ENCODE results near the gene RAB11B. TPM values are rescaled to one million over a fixed set of nuclear protein-coding genes. Genes with fewer than 3 reads are reported as not detected.

Gene RAB11B
- total and polyA plus RNA-seq, 2 of the 13 experiments (the other 11 are each of a cell fraction or from before 2014, with no cell fraction given): 6.0 to 28.4 TPM

DNA sequence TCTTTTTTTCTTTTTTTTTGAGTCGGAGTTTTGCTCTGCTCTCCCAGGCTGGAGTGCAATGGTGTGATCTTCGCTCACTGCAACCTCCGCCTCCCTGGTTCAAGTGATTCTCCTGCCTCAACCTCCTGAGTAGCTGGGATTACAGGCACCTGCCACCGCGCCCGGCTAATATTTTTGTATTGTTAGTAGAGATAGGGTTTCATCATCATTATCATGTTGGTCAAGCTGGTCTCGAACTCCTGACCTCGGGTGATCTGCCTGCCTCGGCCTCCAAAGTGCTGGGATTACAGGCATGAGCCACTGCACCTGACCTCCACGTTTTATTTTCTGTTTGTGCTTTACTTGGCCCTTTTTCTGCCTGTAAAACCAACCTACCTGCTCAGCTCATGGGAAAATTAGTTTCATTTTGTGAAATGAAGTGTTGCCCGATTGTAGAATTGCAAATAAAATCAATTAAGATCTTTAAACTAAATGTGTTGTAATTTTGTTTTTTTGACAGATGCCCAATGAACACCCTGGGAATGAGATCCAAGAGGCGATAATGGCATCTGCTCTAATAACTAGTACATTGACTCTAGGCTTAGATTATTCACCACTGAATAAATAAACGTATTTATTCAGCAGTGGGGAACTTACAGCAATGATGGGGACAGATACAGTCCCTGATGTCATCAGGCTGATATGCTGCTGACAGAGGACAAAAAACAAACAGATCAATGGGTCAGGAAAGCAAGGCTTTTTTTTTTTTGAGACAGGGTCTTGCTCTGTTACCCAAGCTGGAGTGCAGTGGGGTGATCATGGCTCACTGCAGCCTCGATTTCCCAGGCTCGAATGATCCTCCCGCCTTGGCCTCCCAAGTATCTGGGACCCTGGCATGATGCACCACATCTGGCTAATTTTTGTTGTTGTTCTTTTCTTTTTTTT is 2.2 kb upstream of the RAB11B start (continued):
- TF ChIP-seq, protein P1, sequence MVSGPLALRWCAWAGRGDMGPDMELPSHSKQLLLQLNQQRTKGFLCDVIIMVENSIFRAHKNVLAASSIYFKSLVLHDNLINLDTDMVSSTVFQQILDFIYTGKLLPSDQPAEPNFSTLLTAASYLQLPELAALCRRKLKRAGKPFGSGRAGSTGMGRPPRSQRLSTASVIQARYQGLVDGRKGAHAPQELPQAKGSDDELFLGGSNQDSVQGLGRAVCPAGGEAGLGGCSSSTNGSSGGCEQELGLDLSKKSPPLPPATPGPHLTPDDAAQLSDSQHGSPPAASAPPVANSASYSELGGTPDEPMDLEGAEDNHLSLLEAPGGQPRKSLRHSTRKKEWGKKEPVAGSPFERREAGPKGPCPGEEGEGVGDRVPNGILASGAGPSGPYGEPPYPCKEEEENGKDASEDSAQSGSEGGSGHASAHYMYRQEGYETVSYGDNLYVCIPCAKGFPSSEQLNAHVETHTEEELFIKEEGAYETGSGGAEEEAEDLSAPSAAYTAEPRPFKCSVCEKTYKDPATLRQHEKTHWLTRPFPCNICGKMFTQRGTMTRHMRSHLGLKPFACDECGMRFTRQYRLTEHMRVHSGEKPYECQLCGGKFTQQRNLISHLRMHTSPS (CRISPR knock-in tag; IDR thresholded peaks at IDR 0.05; ENCODE audit: low read depth): no peak
- TF ChIP-seq PHF20 (CRISPR knock-in tag; IDR thresholded peaks at IDR 0.05) (no peak), ZNF12 (CRISPR knock-in tag; IDR thresholded peaks at IDR 0.05) (peak; percentile 83), ZNF672 (CRISPR knock-in tag; IDR thresholded peaks at IDR 0.05) (no peak), GPN1 (CRISPR knock-in tag; IDR thresholded peaks at IDR 0.05; ENCODE audit: borderline replicate concordance) (no peak), GATAD2A (CRISPR knock-in tag; IDR thresholded peaks at IDR 0.05) (peak; percentile 95), ZNF292 (CRISPR knock-in tag; IDR thresholded peaks at IDR 0.05; ENCODE audit: borderline replicate concordance, low read depth) (no peak; the same call in 1 of the 2 replicates), TCF7L2 (IDR thresholded peaks at IDR 0.05; ENCODE audit: low read depth, low read length) (no peak), ZNF790 (CRISPR knock-in tag; IDR thresholded peaks at IDR 0.05; ENCODE audit: borderline replicate concordance) (no peak), ZBTB38 (CRISPR knock-in tag; IDR thresholded peaks at IDR 0.05) (no peak), ARNTL (CRISPR knock-in tag; IDR thresholded peaks at IDR 0.05) (no peak), SIX4 (CRISPR knock-in tag; IDR thresholded peaks at IDR 0.05) (no peak), SCMH1 (CRISPR knock-in tag; IDR thresholded peaks at IDR 0.05; ENCODE audit: borderline replicate concordance) (no peak), ZFP36L1 (CRISPR knock-in tag; IDR thresholded peaks at IDR 0.05) (peak; percentile 29; the same call in 1 of the 2 replicates), RAD21 (CRISPR knock-in tag; IDR thresholded peaks at IDR 0.05) (no peak), HNF4G (IDR thresholded peaks at IDR 0.05; ENCODE audit: borderline replicate concordance, low read depth, low read length) (peak; percentile 71), HNF4G (CRISPR knock-in tag; IDR thresholded peaks at IDR 0.05; ENCODE audit: borderline replicate concordance, low read depth) (peak; percentile 72; the same call in 1 of the 2 replicates), SMYD3 (CRISPR knock-in tag; IDR thresholded peaks at IDR 0.05) (peak; percentile 62; the same call in 1 of the 2 replicates)
- TF ChIP-seq, protein P2, sequence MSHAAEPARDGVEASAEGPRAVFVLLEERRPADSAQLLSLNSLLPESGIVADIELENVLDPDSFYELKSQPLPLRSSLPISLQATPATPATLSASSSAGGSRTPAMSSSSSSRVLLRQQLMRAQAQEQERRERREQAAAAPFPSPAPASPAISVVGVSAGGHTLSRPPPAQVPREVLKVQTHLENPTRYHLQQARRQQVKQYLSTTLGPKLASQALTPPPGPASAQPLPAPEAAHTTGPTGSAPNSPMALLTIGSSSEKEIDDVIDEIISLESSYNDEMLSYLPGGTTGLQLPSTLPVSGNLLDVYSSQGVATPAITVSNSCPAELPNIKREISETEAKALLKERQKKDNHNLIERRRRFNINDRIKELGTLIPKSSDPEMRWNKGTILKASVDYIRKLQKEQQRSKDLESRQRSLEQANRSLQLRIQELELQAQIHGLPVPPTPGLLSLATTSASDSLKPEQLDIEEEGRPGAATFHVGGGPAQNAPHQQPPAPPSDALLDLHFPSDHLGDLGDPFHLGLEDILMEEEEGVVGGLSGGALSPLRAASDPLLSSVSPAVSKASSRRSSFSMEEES (CRISPR knock-in tag; IDR thresholded peaks at IDR 0.05): 0 out of 2 replicates have a peak, but pooled peaks have one; percentile 40
- TF ChIP-seq, protein P3, sequence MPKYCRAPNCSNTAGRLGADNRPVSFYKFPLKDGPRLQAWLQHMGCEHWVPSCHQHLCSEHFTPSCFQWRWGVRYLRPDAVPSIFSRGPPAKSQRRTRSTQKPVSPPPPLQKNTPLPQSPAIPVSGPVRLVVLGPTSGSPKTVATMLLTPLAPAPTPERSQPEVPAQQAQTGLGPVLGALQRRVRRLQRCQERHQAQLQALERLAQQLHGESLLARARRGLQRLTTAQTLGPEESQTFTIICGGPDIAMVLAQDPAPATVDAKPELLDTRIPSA (CRISPR knock-in tag; IDR thresholded peaks at IDR 0.05; ENCODE audit: borderline replicate concordance): no peak
- TF ChIP-seq, protein P4, sequence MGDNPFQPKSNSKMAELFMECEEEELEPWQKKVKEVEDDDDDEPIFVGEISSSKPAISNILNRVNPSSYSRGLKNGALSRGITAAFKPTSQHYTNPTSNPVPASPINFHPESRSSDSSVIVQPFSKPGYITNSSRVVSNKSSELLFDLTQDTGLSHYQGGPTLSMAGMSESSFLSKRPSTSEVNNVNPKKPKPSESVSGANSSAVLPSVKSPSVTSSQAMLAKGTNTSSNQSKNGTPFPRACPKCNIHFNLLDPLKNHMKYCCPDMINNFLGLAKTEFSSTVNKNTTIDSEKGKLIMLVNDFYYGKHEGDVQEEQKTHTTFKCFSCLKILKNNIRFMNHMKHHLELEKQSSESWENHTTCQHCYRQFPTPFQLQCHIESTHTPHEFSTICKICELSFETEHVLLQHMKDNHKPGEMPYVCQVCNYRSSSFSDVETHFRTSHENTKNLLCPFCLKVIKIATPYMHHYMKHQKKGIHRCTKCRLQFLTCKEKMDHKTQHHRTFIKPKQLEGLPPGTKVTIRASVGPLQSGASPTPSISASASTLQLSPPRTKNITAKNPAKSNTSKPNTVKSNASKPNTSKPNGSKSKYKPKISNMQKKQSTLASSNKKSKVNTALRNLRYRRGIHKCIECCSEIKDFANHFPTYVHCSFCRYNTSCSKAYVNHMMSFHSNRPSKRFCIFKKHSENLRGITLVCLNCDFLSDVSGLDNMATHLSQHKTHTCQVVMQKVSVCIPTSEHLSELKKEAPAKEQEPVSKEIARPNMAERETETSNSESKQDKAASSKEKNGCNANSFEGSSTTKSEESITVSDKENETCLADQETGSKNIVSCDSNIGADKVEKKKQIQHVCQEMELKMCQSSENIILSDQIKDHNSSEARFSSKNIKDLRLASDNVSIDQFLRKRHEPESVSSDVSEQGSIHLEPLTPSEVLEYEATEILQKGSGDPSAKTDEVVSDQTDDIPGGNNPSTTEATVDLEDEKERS (CRISPR knock-in tag; IDR thresholded peaks at IDR 0.05): peak; percentile 96
